NB4 (cell line): ENCODE data around the gene LRRC39.

Source experiments
- POLR2A ChIP-seq: IDR thresholded peaks from 2 replicates; pipeline ENCODE4 v1.6.1; 2011; ENCODE audit warnings: mild to moderate bottlenecking; ENCODE audit not compliant: insufficient read length; ENCODE audit errors: extremely low read depth
- TF ChIP-seq, protein P1 (sequence below): IDR thresholded peaks from one replicate; pipeline ENCODE4 v1.5.1; 2012; ENCODE audit warnings: low read depth, low read length
- TF ChIP-seq, protein P2 (sequence below): IDR thresholded peaks from 2 replicates; pipeline ENCODE4 v1.6.1; 2011; ENCODE audit warnings: low read depth, low read length

DNA sequence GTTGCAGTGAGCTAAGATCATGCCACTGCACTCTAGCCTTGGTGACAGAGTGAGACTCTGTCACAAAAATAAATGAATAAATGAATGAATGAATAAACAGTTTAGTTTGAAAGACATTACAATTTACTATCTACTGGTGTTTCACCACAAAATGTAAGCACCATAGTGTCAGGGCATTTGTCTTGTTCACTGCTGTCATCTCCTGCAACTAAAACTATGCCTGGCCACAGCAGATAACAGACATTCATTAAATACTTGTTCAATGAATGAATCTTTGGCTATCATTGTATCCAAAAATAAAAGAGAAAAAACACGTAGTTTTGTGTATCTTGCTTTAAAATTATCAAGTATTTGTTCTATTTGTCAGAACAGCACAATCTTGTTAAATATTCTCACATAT lies 77.9 kb downstream of the LRRC39 start:
- TF ChIP-seq, protein P1, sequence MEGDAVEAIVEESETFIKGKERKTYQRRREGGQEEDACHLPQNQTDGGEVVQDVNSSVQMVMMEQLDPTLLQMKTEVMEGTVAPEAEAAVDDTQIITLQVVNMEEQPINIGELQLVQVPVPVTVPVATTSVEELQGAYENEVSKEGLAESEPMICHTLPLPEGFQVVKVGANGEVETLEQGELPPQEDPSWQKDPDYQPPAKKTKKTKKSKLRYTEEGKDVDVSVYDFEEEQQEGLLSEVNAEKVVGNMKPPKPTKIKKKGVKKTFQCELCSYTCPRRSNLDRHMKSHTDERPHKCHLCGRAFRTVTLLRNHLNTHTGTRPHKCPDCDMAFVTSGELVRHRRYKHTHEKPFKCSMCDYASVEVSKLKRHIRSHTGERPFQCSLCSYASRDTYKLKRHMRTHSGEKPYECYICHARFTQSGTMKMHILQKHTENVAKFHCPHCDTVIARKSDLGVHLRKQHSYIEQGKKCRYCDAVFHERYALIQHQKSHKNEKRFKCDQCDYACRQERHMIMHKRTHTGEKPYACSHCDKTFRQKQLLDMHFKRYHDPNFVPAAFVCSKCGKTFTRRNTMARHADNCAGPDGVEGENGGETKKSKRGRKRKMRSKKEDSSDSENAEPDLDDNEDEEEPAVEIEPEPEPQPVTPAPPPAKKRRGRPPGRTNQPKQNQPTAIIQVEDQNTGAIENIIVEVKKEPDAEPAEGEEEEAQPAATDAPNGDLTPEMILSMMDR = no peak
- TF ChIP-seq POLR2A = no peak
- TF ChIP-seq, protein P2, sequence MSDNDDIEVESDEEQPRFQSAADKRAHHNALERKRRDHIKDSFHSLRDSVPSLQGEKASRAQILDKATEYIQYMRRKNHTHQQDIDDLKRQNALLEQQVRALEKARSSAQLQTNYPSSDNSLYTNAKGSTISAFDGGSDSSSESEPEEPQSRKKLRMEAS = no peak
